ENCODE data around the gene LIPE. TPM values are rescaled to one million over a fixed set of nuclear protein-coding genes. Genes with fewer than 3 reads are reported as not detected.

LIPE gene
- total RNA-seq, 1 experiment from 2014 or later = 8.2 TPM

DNA sequence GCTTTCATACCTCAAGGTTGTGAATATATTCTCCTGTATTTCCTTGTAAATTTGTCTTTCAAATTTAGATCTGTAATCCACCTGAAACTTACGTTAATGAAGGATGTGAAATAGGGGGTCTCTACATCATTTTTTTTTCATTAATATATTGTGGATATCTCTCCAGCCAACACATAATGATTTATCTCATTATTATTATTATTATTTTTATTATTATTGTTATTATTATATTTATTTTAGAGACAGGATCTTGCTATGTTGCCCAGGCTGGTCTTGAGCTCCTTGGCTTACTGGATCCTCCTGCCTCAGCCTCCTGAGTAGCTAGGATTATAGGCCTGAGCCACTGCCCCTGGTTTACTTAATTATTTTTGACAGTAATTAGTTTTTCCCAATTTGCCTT is 4.3 kb upstream of the LIPE start:
- DNase-seq = no peak
- H3K4me3 ChIP-seq (ENCODE audit: insufficient read depth, low read depth, low read length) = no peak overlapping the region
- no peaks in the 10 kb centered on the region for H3K36me3 ChIP-seq (replicated peaks; ENCODE audit: control insufficient read depth, insufficient read depth, low read length)
- peaks cover 3% of the 10 kb centered on the region; the same call in 1 of the 2 replicates for H3K27me3 ChIP-seq (ENCODE audit: control insufficient read depth, insufficient read depth, low read length)

DNA sequence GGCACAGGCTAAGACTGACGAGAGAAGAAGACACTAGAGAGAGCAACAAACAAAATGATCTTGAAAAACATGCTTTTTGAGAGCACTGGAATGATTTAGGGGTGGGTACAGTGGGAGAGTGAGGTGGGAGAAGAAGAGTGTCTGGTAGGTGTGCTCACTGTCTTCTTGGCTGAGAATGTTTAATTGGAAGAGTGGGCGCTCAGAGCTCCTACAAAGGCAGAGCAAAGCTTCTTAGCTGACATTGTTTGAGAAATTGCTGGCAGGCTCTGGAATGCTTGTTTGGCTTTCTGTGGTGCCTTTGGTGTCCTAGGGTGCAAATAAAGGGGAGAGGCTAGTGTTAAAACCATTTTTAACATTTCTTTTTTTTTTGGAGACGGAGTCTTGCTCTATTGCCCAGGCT is 1.5 kb upstream of the LIPE start:
- Histone ChIP-seq H3K4me3 (ENCODE audit: insufficient read depth, low read depth, low read length) (no peak overlapping the region), H3K36me3 (replicated peaks; ENCODE audit: control insufficient read depth, insufficient read depth, low read length) (no peaks in the 10 kb centered on the region), H3K27me3 (ENCODE audit: control insufficient read depth, insufficient read depth, low read length) (peaks cover 20% of the 10 kb centered on the region)
- no peak for DNase-seq

DNA sequence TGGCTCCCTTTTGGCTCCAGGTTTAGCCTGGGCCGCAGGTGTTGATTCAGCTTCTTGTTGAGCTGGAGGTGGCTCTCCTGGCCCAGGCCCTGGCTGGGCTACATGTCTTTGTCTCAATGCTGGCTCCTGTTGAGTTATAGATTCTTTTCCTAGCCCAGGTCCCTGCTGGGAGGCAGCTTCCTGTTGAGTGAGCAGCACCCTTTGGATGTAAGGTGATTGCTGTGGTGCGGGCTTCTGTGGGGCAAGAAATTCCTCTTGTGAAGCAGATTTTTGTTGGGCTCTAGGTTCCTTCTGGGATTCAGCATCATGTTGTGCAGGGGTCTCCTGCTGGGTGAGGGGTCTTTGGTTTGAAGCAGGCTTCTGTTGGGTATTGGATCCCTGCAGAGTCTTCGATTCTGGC is 545 bp downstream of the LIPE start:
- no peaks in the 10 kb centered on the region for H3K36me3 ChIP-seq (replicated peaks; ENCODE audit: control insufficient read depth, insufficient read depth, low read length)
- H3K27me3 ChIP-seq (ENCODE audit: control insufficient read depth, insufficient read depth, low read length) = peaks cover 33% of the 10 kb centered on the region
- no peak overlapping the region for H3K4me3 ChIP-seq (ENCODE audit: insufficient read depth, low read depth, low read length)
- DNase-seq = peak; percentile 19

DNA sequence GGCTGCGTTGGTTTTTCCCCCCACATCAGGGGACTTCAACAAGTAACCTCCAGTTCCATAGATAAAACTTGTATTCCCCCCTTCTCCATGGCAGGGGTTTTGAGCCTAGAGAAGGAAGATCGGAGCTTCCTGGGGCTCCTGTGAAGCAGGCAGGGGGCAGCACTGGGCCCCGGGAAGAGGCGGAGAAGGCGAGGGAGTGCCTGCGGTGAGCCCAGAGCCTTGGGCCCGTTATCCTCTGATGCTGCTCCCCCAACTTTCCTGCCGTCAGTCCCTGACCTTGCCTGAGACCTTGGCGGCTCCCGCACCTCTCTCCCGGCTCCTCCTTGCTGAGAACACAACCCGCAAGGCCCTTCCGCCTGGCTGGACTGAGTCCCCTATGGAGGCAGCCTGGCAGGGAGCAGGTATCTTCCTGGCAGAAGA is 2.5 kb downstream of the LIPE start:
- peaks cover 33% of the 10 kb centered on the region for H3K27me3 ChIP-seq (ENCODE audit: control insufficient read depth, insufficient read depth, low read length)

DNA sequence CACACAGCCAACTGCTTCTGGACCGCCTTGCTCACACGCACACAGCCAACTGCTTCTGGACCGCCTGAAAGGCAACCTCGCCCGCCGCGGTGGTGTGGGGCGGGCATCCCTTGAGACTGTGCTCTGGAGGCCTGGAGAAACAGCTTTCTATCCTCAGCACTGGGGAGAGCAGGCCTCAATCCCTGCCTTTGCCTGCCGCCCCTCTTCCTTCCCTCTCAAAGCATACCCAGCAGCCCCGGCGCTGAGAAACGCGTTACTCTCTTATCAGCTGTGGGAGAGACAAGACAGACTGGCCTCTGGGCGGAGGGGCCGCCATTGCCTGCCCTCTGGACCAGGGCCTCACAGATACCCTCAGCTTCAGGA is 2.9 kb downstream of the LIPE start:
- peak; percentile 51 for DNase-seq
- no peaks in the 10 kb centered on the region; the same call in 1 of the 2 replicates for H3K36me3 ChIP-seq (replicated peaks; ENCODE audit: control insufficient read depth, insufficient read depth, low read length)
- H3K27me3 ChIP-seq (ENCODE audit: control insufficient read depth, insufficient read depth, low read length) = peaks cover 33% of the 10 kb centered on the region
- no peak overlapping the region for H3K4me3 ChIP-seq (ENCODE audit: insufficient read depth, low read depth, low read length)

More for the DNA sequence above, 2.5 kb downstream of the LIPE start:
- Histone ChIP-seq H3K4me3 (ENCODE audit: insufficient read depth, low read depth, low read length) (no peak overlapping the region), H3K36me3 (replicated peaks; ENCODE audit: control insufficient read depth, insufficient read depth, low read length) (no peaks in the 10 kb centered on the region)
- peak; percentile 84 for DNase-seq

DNA sequence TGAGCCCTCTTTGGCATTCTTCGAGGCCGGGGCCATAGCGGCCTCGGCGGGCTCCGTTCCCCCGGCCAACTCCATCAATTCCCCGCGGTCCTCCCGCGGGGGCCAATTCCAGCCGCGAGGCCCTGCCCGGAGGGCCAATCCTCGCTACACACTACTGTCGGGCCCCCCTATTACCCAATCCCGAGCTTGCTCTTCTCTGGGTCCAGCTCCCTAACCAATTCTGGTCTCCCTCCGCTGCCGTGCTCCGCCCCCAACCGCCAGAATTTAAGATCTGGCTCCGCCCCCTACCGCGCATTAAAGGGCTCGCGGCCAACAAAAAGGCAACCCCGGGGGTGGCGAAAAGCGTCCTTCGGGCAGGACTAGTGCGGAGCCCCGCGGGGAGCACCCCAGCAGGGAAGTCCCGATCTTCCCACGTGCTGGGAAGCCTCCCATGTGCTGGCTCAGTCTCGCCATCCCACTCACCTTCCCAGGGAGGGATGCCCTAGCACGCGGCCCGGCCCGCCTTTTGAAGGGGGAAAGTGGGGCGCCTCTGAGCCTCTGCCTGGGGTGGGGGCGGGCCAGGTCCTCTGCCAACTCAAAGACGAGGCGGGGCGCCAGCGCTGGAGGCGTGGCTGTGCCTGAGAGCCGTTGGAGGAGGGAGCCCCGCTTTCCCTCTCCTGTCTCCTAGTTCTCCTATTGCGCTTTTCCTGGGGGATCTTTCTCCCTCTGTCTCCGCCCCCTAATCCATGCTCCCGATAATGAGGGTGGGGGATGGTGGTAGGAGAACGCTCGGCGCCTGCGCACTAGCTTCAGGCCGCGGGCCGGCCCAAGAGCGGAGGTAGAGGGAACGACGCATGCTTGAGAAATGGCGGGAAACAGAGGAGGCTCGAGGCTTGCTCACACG is 3.5 kb downstream of the LIPE start:
- peaks cover 33% of the 10 kb centered on the region for H3K27me3 ChIP-seq (ENCODE audit: control insufficient read depth, insufficient read depth, low read length)
- H3K4me3 ChIP-seq (ENCODE audit: insufficient read depth, low read depth, low read length) = peak overlapping the region; percentile 66
- peak; percentile 97 for DNase-seq
- no peaks in the 10 kb centered on the region; the same call in 1 of the 2 replicates for H3K36me3 ChIP-seq (replicated peaks; ENCODE audit: control insufficient read depth, insufficient read depth, low read length)

DNA sequence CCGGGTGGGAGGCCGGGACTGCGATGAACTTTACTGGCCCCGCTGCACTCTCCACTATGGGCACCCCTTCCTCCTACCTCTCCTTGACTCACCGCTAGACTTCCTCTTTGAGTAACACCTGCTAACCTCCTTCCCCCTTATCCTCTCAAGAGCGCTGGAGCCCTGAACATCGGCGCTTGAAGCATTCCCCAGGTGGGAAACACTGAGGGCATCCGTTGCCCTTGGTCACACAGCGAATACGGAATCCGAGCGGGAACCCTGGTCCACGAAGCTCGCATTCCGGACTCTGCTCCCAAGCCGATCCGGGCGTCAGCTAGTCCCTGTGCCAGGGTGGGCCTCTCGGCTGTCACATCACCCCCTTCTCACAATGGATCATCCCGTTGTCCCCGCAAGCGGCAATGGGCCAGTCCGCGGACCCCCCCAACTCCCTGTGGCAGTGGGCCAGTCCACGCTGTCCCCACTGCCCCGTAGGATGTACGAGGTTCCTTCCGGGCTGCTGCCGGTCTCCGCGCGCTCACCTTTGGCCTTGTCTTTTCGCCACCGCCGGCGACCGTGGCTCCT is 4.2 kb downstream of the LIPE start:
- peak; percentile 67 for DNase-seq
- Histone ChIP-seq H3K27me3 (ENCODE audit: control insufficient read depth, insufficient read depth, low read length) (peaks cover 33% of the 10 kb centered on the region), H3K36me3 (replicated peaks; ENCODE audit: control insufficient read depth, insufficient read depth, low read length) (no peaks in the 10 kb centered on the region; the same call in none of the 2 replicates), H3K4me3 (ENCODE audit: insufficient read depth, low read depth, low read length) (peak overlapping the region; percentile 66)

DNA sequence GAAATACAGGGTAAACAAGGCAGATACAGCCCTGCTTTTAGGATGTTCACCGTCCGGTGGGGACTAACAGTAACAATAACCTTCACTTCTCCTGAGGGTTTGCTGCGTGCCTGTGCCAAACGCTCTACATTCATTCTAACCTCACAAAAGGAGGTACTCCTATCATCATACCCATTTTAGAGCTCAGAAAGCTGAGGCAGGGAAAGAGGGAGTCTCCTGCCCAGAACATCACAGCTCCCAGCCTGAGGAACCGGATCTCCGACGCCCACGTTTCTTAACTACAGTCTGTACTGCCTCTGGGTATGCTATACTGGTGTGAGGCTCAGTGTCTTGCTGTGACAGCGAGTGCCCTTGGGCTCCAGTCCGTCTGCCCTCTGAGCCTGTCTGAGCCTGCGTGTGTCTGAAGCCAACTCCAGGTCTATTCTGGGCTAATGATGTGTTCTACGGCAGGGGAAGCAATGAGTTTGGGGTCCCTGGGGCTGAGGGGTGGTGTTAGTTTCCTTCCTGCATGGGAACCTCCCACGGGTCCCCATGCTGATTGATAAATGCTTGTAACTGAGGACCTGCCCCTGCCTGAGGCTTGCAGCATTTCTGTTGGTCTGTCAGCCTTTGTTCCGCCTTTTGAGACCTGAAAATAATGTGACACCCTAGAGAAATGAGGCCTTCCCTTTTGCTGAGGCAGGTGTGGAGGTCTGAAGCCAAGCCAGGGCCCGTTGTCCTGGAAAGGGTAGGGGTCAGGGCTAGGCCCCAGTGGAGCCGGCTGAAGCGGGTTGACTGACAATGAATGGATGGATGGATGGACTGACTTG is 4.9 kb downstream of the LIPE start:
- Histone ChIP-seq H3K36me3 (replicated peaks; ENCODE audit: control insufficient read depth, insufficient read depth, low read length) (no peaks in the 10 kb centered on the region; the same call in none of the 2 replicates), H3K4me3 (ENCODE audit: insufficient read depth, low read depth, low read length) (peak overlapping the region; percentile 66), H3K27me3 (ENCODE audit: control insufficient read depth, insufficient read depth, low read length) (peaks cover 33% of the 10 kb centered on the region)
- DNase-seq = no peak

DNA sequence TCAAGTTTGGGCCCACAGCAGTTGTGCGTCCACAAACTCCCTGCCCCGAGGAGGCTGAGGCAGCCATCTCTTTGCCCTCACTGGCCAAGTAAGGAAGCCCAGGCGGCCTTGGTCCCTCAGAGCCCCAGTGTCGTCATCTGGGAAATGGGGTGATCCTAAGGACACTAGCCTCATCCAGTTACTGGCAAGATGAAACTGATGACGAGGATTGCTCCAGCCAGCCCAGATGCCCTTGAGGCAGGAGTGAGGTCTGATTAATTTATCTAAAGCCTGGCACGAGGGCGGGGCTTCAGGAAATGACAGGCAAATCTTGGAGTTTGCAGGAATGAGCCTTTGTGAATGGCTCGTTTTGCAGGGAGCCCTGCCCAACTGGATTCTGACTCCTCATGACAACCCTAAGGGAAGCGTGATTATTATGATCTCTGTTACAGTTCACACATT is 5.6 kb downstream of the LIPE start:
- DNase-seq = no peak
- H3K4me3 ChIP-seq (ENCODE audit: insufficient read depth, low read depth, low read length) = no peak overlapping the region
- peaks cover 29% of the 10 kb centered on the region for H3K27me3 ChIP-seq (ENCODE audit: control insufficient read depth, insufficient read depth, low read length)
- no peaks in the 10 kb centered on the region; the same call in none of the 2 replicates for H3K36me3 ChIP-seq (replicated peaks; ENCODE audit: control insufficient read depth, insufficient read depth, low read length)

DNA sequence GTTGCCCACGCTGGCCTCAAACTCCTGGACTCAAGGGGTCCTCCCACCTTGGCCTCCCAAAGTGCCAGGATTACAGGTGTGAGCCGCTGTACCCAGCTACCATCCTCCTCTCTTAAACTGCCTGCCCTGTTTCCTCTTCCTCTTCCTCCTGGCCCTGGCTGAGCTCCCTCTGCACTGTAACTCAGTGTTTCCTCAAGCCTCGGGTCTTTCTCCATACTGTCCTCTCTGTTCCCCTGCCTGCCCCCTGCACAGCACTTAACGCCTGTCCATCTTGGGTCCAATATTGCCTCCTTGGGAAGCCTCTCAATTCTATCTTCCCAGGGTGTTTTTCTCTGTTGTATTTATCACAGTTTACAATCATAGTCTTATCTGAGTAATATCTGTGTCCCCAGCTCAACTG is 6.1 kb downstream of the LIPE start:
- H3K4me3 ChIP-seq (ENCODE audit: insufficient read depth, low read depth, low read length) = no peak overlapping the region
- no peak for DNase-seq
- peaks cover 28% of the 10 kb centered on the region for H3K27me3 ChIP-seq (ENCODE audit: control insufficient read depth, insufficient read depth, low read length)
- no peaks in the 10 kb centered on the region; the same call in none of the 2 replicates for H3K36me3 ChIP-seq (replicated peaks; ENCODE audit: control insufficient read depth, insufficient read depth, low read length)

DNA sequence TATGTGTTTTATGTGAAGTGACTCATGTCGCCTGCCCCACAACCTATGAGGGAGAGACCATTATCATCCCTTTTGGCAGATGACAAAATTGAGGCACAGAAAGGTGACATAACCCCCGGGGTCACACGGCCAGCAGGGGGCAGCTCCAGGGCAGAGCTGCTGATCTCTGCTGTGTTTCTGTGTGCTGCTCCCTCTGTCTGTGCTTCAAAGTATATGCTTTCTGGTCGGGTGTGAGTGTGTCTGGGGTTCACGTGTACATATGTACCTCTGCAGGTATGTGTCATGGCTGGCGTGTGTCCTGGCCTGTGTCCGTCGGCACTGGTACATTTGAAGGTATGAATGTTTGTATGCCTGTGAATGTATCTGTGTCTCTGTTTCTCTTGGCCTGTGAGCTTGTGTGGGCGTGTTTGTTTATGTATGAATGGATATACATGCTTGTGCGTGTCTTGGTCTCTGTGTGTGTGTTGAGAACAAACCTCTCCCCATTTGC is 7.1 kb downstream of the LIPE start:
- peak; percentile 91 for DNase-seq

DNA sequence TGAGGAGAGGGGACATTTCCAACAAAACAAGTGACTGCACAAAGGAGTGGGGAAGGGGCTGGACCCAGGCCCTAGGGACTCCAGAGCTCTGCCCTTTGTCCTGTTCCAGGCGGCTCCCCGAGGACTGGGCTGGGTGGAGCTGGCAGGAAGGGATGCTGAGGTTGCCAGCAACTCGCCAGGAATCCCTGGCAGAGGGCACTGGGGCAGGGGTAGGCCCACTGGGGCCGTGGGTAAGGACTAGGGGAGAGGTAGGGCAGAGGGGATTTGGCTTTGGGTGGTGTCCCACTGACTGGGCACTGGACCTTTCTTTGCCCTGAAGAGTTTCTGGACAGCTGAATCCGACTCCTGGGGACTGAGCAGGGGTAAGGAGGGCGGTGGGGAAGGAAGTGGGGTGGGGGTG is 7.9 kb downstream of the LIPE start:
- Histone ChIP-seq H3K36me3 (replicated peaks; ENCODE audit: control insufficient read depth, insufficient read depth, low read length) (no peaks in the 10 kb centered on the region; the same call in none of the 2 replicates), H3K4me3 (ENCODE audit: insufficient read depth, low read depth, low read length) (no peak overlapping the region), H3K27me3 (ENCODE audit: control insufficient read depth, insufficient read depth, low read length) (peaks cover 17% of the 10 kb centered on the region)
- DNase-seq = peak; percentile 62

More for the DNA sequence above, 7.1 kb downstream of the LIPE start:
- peaks cover 25% of the 10 kb centered on the region for H3K27me3 ChIP-seq (ENCODE audit: control insufficient read depth, insufficient read depth, low read length)
- no peak overlapping the region for H3K4me3 ChIP-seq (ENCODE audit: insufficient read depth, low read depth, low read length)
- no peaks in the 10 kb centered on the region; the same call in none of the 2 replicates for H3K36me3 ChIP-seq (replicated peaks; ENCODE audit: control insufficient read depth, insufficient read depth, low read length)

DNA sequence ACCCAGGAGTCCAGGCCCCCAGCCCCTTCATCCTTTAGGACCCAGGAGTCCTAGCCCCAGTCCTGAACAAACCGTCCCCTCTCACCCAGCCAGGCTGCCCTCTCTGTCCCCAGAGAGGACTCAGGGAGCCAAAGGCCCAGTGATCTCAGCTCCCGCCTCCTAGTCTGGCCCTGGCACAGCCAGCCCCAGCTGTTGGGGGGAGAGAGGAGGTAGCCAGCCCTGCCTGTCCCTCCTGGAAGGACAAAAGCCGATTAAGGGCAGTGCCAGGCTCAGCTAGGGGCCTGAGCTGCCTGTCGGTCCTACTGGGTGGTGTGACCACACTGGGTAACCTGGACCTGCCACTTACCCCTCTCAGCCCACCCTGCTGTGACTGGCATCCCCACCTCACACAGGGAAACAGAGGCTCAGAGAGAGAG is 14.5 kb downstream of the LIPE start:
- H3K36me3 ChIP-seq (replicated peaks; ENCODE audit: control insufficient read depth, insufficient read depth, low read length) = no peaks in the 10 kb centered on the region; the same call in none of the 2 replicates
- H3K27me3 ChIP-seq (ENCODE audit: control insufficient read depth, insufficient read depth, low read length) = 0 out of 2 replicates have a peak, but pooled peaks cover 1% of the 10 kb centered on the region
- H3K4me3 ChIP-seq (ENCODE audit: insufficient read depth, low read depth, low read length) = no peak overlapping the region
- peak; percentile 42 for DNase-seq

DNA sequence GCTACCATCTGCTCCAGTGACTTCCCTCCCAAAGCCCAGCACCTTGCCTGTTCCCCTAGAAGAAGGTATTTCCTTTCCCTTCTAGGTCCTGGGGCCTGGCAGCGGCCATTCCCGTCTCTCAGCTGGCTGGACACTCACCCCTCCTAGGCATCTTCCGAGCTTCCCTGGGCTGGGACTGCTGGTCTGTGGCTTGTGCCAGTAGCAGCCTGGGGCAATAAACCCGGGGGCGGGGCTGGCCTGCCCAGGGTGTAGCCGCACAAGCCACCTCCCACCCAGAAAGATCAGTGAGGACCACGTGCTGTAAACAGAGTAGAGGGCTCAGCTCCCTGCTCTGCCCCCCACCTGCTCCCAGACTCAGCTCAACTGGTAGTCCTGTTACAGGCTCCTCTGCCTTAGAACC is 15.0 kb downstream of the LIPE start:
- Histone ChIP-seq H3K27me3 (ENCODE audit: control insufficient read depth, insufficient read depth, low read length) (0 out of 2 replicates have a peak, but pooled peaks cover 1% of the 10 kb centered on the region), H3K36me3 (replicated peaks; ENCODE audit: control insufficient read depth, insufficient read depth, low read length) (no peaks in the 10 kb centered on the region; the same call in none of the 2 replicates), H3K4me3 (ENCODE audit: insufficient read depth, low read depth, low read length) (no peak overlapping the region)
- DNase-seq = peak; percentile 83
